Stimulated activated CD8-positive, alpha-beta memory T cell treated with anti-CD3 and anti-CD28 coated beads, Interleukin-4, amount 100 ng/mL, for 48 hours (primary cell): Measurements from ENCODE around the gene GMEB2.
A peak's percentile ranks its signal among the peaks of the same experiment; 100 is the strongest.

ENCODE experiments used
- DNase-seq: peaks from one replicate; pipeline ENCODE4 v3.0.0-alpha.2; 2020

GMEB2 gene

DNA sequence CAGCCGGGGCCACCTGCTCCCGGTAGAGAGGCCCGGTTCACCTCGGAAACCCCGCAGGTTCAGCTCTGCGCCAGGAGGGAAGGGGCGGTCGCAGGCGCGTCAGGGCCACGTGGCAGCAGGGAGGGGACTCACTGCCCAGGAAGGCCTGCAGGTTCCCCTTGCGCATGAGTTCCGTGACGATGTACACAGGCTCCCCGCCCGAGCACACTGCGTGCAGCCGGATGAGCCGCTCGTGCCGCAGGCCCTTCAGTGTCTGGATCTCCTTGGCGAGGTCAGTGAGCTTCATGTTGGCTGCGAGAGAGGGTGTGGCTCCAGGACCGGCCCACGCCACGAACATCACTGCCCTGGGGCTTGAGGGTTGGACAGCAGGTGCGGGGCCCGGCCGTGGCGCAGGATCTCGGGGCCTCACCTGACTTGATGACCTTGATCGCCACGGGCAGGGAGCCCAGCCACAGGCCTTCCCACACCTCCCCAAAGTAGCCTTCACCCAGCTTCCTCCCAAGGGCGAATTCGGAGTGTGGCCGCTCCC lies 84.8 kb downstream of the GMEB2 start:
- no peak for DNase-seq

- DNase-seq, result no peak
Observed at GRCh38 chr20:63541371-63541770, 85.5 kb downstream of the GMEB2 start.

DNA sequence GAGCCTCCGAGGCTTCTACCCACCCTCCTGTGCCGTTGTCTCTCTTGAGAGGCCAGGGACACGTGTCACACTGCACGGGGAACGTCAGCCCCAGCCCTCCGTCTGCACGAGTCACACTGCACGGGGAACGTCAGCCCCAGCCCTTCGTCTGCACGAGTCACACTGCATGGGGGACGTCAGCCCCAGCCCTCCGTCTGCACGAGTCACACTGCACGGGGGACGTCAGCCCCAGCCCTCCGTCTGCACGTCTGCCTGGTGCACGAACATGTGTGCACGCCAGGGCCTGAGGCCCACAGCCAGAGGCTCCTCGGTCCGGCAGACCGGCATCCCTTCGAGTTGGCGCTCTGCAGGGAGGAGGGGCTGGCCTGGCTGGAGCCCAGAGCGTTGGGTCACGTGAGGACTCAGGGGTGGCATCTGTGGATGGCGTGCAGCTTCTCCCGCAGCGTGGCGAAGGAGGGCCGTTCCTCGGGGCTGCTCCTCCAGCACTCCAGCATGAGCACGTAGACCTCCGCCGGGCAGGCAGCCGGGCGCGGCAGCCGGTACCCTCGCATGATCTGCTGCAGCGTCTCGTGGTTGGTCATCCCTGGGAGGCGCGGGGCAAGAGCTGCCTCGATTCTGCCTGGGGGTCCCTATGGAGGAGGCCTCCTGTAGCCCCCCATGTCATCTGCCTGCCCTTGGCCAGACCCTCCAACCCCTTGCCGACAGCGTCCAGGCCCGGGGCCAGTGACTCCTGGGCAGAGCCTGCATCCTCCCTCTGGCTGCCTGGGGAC lies 86.3 kb downstream of the GMEB2 start:
- peak; percentile 42 for DNase-seq

DNA sequence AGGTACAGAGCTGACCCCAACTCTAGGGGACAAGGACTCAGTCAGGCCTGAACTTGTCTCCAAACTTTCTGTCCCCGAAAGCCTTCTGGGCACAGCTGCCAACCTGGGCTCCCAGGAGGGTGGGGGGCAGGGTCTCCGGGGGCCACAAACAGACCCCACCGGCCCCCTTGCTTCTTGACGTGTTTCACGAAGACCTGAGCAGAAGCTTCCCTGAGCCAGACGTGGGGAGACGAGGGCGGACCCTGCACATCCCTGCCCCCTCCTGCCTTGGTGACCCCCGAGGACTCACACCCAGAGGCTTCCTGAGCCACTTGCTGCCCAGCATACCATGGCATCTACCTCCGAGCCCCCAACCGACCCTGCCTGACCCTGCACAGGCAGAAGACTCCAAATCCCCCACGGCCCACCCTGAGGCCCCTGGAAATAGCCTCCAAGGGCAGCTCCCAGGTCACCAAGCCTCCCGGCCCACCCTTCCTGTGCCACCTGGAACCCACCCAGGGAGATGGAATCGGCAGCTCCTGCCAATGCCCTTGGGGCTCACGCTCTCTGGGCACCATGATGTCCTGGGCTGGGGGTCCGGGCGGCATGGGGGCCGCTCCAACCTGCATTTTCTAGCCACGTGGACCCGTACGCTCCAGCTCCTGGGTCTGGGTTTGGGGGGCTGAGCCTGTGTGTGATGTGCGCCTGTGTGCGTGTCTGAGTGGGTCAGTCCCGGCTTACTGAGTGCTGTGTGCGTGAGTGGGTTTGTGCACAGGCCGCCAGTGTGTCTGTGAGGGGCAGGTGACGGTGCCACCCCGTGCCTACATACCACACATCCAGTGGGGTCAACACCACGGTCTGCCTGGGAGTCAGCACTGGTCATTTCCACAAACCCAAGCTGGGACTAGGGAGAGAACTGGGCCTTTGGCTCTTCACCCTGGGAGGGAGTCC lies 87.2 kb downstream of the GMEB2 start:
- DNase-seq, result no peak

GRCh38 chr20:63539092-63539430 lies 87.8 kb downstream of the GMEB2 start:
- no peak for DNase-seq

- no peak for DNase-seq
Observed at GRCh38 chr20:63538204-63539091, 88.5 kb downstream of the GMEB2 start.
